SW480 (cell line): ENCODE data around the gene C3orf22.

Experiments used
- DNase-seq: peaks from one replicate; pipeline ENCODE4 v3.0.0-alpha.2; 2016; ENCODE audit warnings: low spot score

The C3orf22 gene

GRCh38 chr3:126527006-126527405 lies 31.7 kb downstream of the C3orf22 start:
- DNase-seq, result no peak

- DNase-seq, result no peak
These were observed 32.1 kb downstream of the C3orf22 start for GRCh38 chr3:126526668-126527005.

GRCh38 chr3:126525853-126526667 lies 32.7 kb downstream of the C3orf22 start:
- no peak for DNase-seq

GRCh38 chr3:126525091-126525852 lies 33.5 kb downstream of the C3orf22 start:
- no peak for DNase-seq

- peak; percentile 64 for DNase-seq
These were observed 34.2 kb downstream of the C3orf22 start for GRCh38 chr3:126524429-126524988.

GRCh38 chr3:126523745-126524428 lies 34.8 kb downstream of the C3orf22 start, which contains the start of gene CHST13:
Gene CHST13 (plus strand): TSS chr3:126524155. CDS start chr3:126524333, 178 bp downstream.
- peak; percentile 77 for DNase-seq

GRCh38 chr3:126522363-126522788 lies 36.4 kb downstream of the C3orf22 start:
- peak; percentile 58 for DNase-seq

- peak; percentile 67 for DNase-seq
These were observed 37.4 kb downstream of the C3orf22 start for GRCh38 chr3:126521122-126521891.

GRCh38 chr3:126519506-126520455 lies 39.0 kb downstream of the C3orf22 start:
- peak; percentile 59 for DNase-seq

- DNase-seq, result peak; percentile 90
These were observed 40.0 kb downstream of the C3orf22 start for GRCh38 chr3:126518779-126519177.

- DNase-seq, result peak; percentile 62
These were observed 40.5 kb downstream of the C3orf22 start for GRCh38 chr3:126517986-126518778.

- DNase-seq, result no peak
These were observed 41.3 kb downstream of the C3orf22 start, which contains the start of gene UROC1 for GRCh38 chr3:126517291-126517951. Gene UROC1 (minus strand): TSS chr3:126517773. CDS start chr3:126517719, 54 bp downstream.

- no peak for DNase-seq
These were observed 41.8 kb downstream of the C3orf22 start for GRCh38 chr3:126516936-126517290.

- no peak for DNase-seq
These were observed 42.4 kb downstream of the C3orf22 start for GRCh38 chr3:126516152-126516935.

- DNase-seq, result peak; percentile 53
These were observed 43.5 kb downstream of the C3orf22 start for GRCh38 chr3:126515066-126515706.

GRCh38 chr3:126514161-126514560 lies 44.6 kb downstream of the C3orf22 start:
- no peak for DNase-seq

- no peak for DNase-seq
These were observed 45.6 kb downstream of the C3orf22 start for GRCh38 chr3:126512916-126513650.
